Mucosa of descending colon (tissue), 3 donors: Measurements from ENCODE around the gene CCDC172. TPM values are rescaled to one million over a fixed set of nuclear protein-coding genes. Genes with fewer than 3 reads are reported as not detected.
"Not testable (repeated sequence)": the region's sequence is repeated elsewhere in the genome, so short reads cannot be mapped to it uniquely, and the experiment has no call there.

Experiments
- ATAC-seq: fragments of 200-7000 bp; cut with Tn5 transposase; one replicate; pipeline ENCODE4 v1.9.1; 2020; ENCODE audit warnings: mild to moderate bottlenecking, moderate library complexity
- DNase-seq, 3 donors: peaks; one replicate each; pipeline ENCODE4 v3.0.0-alpha.2; 2020
- H3K36me3 ChIP-seq: fragments of 200-600 bp; one replicate; pipeline ENCODE4 v1.8.0; 2021; ENCODE audit warnings: low read depth, mild to moderate bottlenecking
- H3K4me1 ChIP-seq: fragments of 200-600 bp; one replicate; pipeline ENCODE4 v1.8.0; 2021; ENCODE audit warnings: low read depth, mild to moderate bottlenecking
- H3K4me3 ChIP-seq: fragments of 200-600 bp; one replicate; pipeline ENCODE4 v1.8.0; 2021; ENCODE audit warnings: mild to moderate bottlenecking
- H3K9me3 ChIP-seq: fragments of 200-600 bp; one replicate; pipeline ENCODE4 v1.8.0; 2021; ENCODE audit warnings: mild to moderate bottlenecking
- intact Hi-C, 2 donors: fragments of 100-400 bp; cut with DNase I in 1 of 2; cut with micrococcal nuclease in 1 of 2; formaldehyde crosslinking; loops; one replicate each; pipeline versions ENCODE4 v1.11.0 to v1.11.1; 2022; cut with DNase I, micrococcal nuclease
- total RNA-seq, 3 donors: library from RNA; stranded (reverse); fragmentation: NEBNext Ultra II Directional in 2 of 3; extraction: Animal tissue kit (Norgen Biotek cat#: 25700) in 2 of 3; gene quantifications; one replicate each; pipeline versions ENCODE4 v1.2.1 to v1.2.4, GENCODE V29; 2021 to 2023
- TF ChIP-seq, protein P1 (sequence below): fragments of 200-600 bp; IDR thresholded peaks from one replicate; pipeline ENCODE4 v1.8.0; 2022; ENCODE audit warnings: antibody characterized with exemption, mild to moderate bottlenecking
- donor health status: DM: no; HTN: no; CAD: no; lungs with moderate emphysema.
- donor health status: DM: no; HTN: no; CAD: no.
- donor health status: DM: no; HTN: yes; CAD: no.

CCDC172 gene
- total RNA-seq, 3 donors from 2014 or later = not detected

DNA sequence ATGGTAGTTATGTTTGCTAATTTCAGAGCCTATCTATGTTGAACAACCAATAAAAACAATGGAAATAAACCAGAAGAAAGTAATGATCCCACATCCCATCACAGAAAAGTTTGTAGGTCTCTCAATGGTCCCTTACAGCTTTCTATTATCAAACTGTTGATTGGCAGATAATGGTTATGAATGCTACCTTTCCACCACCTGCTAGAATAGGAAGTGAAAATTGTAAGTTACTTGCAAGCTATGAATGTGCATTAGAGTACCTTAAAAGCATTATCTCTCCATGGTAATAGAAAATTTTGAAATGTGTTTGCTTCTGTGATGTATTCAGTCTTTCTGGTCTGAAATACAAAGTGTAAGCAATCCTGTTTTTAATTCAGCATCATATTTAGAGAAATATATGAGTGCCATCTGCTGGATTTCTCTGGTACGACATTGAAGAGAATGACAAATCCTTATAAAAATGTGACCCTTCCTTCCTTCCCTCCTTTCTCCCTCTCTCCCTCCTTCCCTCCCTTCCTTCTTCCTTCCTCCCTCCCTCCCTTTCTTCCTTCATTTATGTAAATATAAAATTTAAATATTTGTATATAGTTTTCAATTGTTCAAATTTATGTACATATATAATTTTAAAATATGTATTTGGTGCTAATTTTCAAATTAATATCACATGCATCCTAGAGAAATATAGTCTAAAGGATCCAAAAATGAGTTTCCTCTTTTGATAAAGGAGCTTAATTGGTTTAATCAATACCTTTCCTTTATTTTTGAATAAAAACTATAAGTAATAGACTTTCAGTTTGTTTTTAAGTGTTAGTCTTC is 62.0 kb downstream of the CCDC172 start:
- H3K4me3 ChIP-seq = no peak overlapping the region
- no peaks in the 10 kb centered on the region for H3K36me3 ChIP-seq
- ATAC-seq (no peak), DNase-seq (peak in 1 of 3 donors; percentile 54)
- TF ChIP-seq, protein P1, sequence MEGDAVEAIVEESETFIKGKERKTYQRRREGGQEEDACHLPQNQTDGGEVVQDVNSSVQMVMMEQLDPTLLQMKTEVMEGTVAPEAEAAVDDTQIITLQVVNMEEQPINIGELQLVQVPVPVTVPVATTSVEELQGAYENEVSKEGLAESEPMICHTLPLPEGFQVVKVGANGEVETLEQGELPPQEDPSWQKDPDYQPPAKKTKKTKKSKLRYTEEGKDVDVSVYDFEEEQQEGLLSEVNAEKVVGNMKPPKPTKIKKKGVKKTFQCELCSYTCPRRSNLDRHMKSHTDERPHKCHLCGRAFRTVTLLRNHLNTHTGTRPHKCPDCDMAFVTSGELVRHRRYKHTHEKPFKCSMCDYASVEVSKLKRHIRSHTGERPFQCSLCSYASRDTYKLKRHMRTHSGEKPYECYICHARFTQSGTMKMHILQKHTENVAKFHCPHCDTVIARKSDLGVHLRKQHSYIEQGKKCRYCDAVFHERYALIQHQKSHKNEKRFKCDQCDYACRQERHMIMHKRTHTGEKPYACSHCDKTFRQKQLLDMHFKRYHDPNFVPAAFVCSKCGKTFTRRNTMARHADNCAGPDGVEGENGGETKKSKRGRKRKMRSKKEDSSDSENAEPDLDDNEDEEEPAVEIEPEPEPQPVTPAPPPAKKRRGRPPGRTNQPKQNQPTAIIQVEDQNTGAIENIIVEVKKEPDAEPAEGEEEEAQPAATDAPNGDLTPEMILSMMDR = no peak
- H3K9me3 ChIP-seq = no peaks in the 10 kb centered on the region
- intact Hi-C loops = loop anchor here in 1 of 2 donors (5.0 kb wide), 2 partner anchors 589 to 829 kb away; no protein-coding TSS in a partner anchor
- no peaks in the 10 kb centered on the region for H3K4me1 ChIP-seq

DNA sequence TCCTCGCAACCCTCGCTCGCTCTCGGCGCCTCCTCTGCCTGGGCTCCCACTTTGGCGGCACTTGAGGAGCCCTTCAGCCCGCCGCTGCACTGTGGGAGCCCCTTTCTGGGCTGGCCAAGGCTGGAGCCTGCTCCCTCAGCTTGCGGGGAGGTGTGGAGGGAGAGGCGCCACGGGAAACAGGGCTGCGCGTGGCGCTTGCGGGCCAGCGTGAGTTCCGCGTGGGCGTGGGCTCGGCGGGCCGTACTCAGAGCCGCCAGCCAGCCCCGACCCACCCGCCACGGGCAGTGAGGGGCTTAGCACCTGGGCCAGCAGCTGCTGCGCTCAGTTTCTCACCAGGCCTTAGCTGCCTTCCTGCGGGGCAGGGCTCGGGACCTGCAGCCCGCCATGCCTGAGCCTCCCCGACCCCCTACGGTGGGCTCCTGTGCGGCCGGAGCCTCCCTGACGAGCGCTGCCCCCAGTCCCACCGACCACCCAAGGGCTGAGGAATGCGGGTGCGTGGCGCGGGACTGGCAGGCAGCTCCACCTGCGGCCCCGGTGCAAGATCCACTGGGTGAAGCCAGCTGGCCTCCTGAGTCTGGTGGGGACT is 69.1 kb downstream of the CCDC172 start:
- intact Hi-C loops, DNase-seq, H3K4me1 ChIP-seq, ATAC-seq, H3K9me3 ChIP-seq, H3K4me3 ChIP-seq, H3K36me3 ChIP-seq: not testable (repeated sequence)

DNA sequence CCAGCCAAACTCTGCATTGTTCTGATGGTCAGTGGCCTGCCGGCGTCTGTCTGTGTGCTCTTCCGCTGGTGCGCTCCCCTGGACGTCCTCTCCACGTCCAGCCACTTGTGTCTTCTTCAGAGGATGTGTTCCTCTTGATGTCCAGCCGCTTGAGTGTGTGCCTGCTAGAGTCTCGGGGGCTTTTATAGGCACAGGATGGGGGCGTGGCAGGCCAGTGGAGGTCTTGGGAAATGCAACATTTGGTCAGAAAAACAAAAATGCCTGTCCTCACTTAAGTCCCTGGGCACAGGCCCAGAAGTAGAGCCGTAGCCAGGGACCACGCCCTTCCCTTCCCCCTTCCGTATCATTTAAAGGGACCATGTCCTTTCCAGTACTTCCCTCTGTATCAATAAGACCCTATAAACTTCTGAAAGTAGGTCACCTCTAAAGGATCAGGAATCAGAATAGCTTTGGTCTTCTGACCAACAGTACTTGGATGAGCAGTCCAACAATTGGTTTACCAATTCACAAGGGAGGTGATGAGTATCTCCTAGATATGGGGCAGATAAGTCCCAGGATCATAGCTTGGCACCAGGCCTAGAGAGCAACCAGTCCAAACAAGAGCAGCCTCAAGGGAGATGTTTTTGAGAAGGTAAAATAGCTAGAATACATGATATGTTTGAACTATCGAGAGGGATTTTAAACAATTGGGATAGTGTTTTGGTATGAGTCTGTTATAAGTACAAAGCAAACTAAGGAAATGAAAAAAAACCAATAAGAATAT is 71.2 kb downstream of the CCDC172 start:
- TF ChIP-seq, protein P1 = no peak
- ATAC-seq = no peak
- no peaks in the 10 kb centered on the region for H3K9me3 ChIP-seq
- no peaks in the 10 kb centered on the region for H3K4me1 ChIP-seq
- intact Hi-C loops = no loop called here
- no peaks in the 10 kb centered on the region for H3K36me3 ChIP-seq
- no peak overlapping the region for H3K4me3 ChIP-seq
- no peak for DNase-seq

DNA sequence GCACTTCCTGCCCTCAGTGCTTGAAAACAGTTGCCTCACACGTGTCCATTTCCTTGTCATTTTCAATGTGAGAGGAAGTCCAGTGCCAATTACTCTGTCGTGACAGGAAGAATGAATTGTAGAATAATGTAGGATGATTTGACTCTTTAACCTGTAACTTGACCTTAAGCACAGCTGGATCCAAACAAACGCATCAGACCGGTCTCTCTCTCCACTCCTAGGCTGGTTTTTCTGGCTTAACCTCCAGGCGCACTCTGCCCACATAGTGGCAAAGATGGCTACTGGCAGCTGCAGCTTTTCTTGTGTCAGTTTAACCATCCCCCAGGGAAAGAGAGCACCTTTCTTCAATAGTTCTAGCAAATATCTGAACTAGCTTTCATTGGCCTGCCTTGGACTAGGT is 74.0 kb downstream of the CCDC172 start:
- Histone ChIP-seq H3K4me3 (no peak overlapping the region), H3K4me1 (no peaks in the 10 kb centered on the region), H3K36me3 (no peaks in the 10 kb centered on the region), H3K9me3 (no peaks in the 10 kb centered on the region)
- DNase-seq = no peak
- no peak for ATAC-seq
- intact Hi-C loops = no loop called here
- TF ChIP-seq, protein P1 = no peak

DNA sequence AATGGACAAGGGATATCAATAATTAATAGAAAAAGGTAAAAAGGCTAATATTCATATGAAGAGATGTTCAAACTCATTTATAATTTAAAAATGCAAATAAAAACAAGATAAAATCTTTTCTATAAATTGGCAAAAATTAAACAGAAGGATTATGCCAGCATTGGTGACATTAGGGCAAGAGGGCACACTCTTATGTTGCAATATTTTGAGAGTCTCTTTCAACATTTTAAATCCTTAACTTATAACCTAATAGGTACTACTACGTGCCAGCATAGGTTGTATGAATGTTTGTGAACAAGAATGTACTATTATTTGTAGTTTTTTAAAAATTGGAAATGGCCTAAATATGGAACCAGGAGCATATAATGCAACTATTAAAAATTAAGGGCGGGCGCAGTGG is 78.6 kb downstream of the CCDC172 start:
- intact Hi-C loops = no loop called here

More for the DNA sequence above, 78.6 kb downstream of the CCDC172 start:
- Histone ChIP-seq H3K4me1 (no peaks in the 10 kb centered on the region), H3K4me3 (no peak overlapping the region), H3K9me3 (no peaks in the 10 kb centered on the region), H3K36me3 (no peaks in the 10 kb centered on the region)
- TF ChIP-seq, protein P1 = no peak
- no peak for DNase-seq
- ATAC-seq = no peak
